ENCODE measurements around the gene CTBP2.

GRCh38 chr10:125171402-125172306 is 11.3 kb upstream of the CTBP2 start:
- TF ChIP-seq NFIC (IDR thresholded peaks at IDR 0.05) (no peak), EP300 (IDR thresholded peaks at IDR 0.05; ENCODE audit: borderline replicate concordance) (no peak), YY1 (IDR thresholded peaks at IDR 0.05; ENCODE audit: low read depth) (no peak), REST (IDR thresholded peaks at IDR 0.05; ENCODE audit: low read depth) (no peak), EGR1 (IDR thresholded peaks at IDR 0.05) (no peak), TAF1 (IDR thresholded peaks at IDR 0.05; ENCODE audit: low read depth) (no peak), CEBPB (IDR thresholded peaks at IDR 0.05) (no peak), RAD21 (IDR thresholded peaks at IDR 0.05; ENCODE audit: low read depth) (no peak), ZBTB7A (IDR thresholded peaks at IDR 0.05; ENCODE audit: low read depth) (no peak), CREB1 (IDR thresholded peaks at IDR 0.05; ENCODE audit: low read depth) (no peak), FOXM1 (IDR thresholded peaks at IDR 0.05; ENCODE audit: borderline replicate concordance, low read depth) (no peak), TEAD4 (IDR thresholded peaks at IDR 0.05) (no peak)
- TF ChIP-seq, protein P1, sequence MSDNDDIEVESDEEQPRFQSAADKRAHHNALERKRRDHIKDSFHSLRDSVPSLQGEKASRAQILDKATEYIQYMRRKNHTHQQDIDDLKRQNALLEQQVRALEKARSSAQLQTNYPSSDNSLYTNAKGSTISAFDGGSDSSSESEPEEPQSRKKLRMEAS (IDR thresholded peaks at IDR 0.05), result no peak

Data from Ishikawa (cell line).